PFSK-1 (cell line): Measurements from ENCODE around the gene AMOTL1.

Experiments used
- FOXP2 ChIP-seq: optimal IDR thresholded peaks from 2 replicates; pipeline ENCODE3; 2011; ENCODE audit warnings: borderline replicate concordance, control low read depth, inconsistent platforms; ENCODE audit not compliant: insufficient read depth; ENCODE audit errors: extremely low read length, extremely low read depth
- POLR2AphosphoS5 ChIP-seq: IDR thresholded peaks from 2 replicates; pipeline ENCODE4 v1.6.1; 2012; ENCODE audit warnings: low read depth, mild to moderate bottlenecking, control low read depth, low read length, moderate library complexity
- REST ChIP-seq, 2 experiments: IDR thresholded peaks; 2 replicates each; pipeline versions ENCODE4 v1.6.1 to v1.8.0; 2011 to 2012; ENCODE audit warnings: low read depth in 2 of 2, low read length in 2 of 2, control low read depth in 1 of 2, inconsistent platforms in 1 of 2, mild to moderate bottlenecking in 1 of 2, moderate library complexity in 1 of 2; ENCODE audit not compliant: insufficient read depth in 1 of 2
- SIN3A ChIP-seq: IDR thresholded peaks from 2 replicates; pipeline ENCODE4 v1.6.1; 2012; ENCODE audit warnings: mild to moderate bottlenecking, low read length, moderate library complexity, borderline replicate concordance; ENCODE audit not compliant: insufficient read depth
- TAF1 ChIP-seq: IDR thresholded peaks from 2 replicates; pipeline ENCODE4 v1.6.1; 2012; ENCODE audit warnings: low read length, control low read depth, borderline replicate concordance; ENCODE audit not compliant: insufficient read depth

- TF ChIP-seq TAF1 (no peak), POLR2AphosphoS5 (no peak), REST (IDR thresholded peaks at IDR 0.05; ENCODE audit: insufficient read depth in 1 of 2, low read depth in 2 of 2, low read length in 2 of 2) (no peak), SIN3A (no peak), FOXP2 (no peak)
These were observed 85.7 kb downstream of the AMOTL1 start for GRCh38 chr11:94853836-94854235.
